ENCODE data around the gene MACROD2.

MACROD2 gene

GRCh38 chr20:14800707-14801425 lies 805.5 kb downstream of the MACROD2 start:
- no peaks in the 10 kb centered on the region for H3K9me3 ChIP-seq (ENCODE audit: insufficient read depth, low read length)
- no peak for TF ChIP-seq YY1 (IDR thresholded peaks at IDR 0.05; ENCODE audit: insufficient read depth, insufficient read length)
- no peak for TF ChIP-seq ZNF274 (IDR thresholded peaks at IDR 0.05; ENCODE audit: low read depth, low read length)
- TF ChIP-seq SUZ12 (IDR thresholded peaks at IDR 0.05; ENCODE audit: extremely low read depth, insufficient read depth, insufficient read length): no peak
- H3K36me3 ChIP-seq (ENCODE audit: insufficient read depth, insufficient read length, low read length): no peaks in the 10 kb centered on the region
- DNase-seq (ENCODE audit: low read depth, low spot score): no peak
- no peak overlapping the region for H3K9ac ChIP-seq (ENCODE audit: insufficient read length, low read depth)
- H3K4me3 ChIP-seq (ENCODE audit: insufficient read length, low read depth): no peak overlapping the region
- no peaks in the 10 kb centered on the region for H3K27me3 ChIP-seq (ENCODE audit: insufficient read depth, insufficient read length)
- H3K4me1 ChIP-seq (ENCODE audit: insufficient read depth, insufficient read length): no peaks in the 10 kb centered on the region

DNA sequence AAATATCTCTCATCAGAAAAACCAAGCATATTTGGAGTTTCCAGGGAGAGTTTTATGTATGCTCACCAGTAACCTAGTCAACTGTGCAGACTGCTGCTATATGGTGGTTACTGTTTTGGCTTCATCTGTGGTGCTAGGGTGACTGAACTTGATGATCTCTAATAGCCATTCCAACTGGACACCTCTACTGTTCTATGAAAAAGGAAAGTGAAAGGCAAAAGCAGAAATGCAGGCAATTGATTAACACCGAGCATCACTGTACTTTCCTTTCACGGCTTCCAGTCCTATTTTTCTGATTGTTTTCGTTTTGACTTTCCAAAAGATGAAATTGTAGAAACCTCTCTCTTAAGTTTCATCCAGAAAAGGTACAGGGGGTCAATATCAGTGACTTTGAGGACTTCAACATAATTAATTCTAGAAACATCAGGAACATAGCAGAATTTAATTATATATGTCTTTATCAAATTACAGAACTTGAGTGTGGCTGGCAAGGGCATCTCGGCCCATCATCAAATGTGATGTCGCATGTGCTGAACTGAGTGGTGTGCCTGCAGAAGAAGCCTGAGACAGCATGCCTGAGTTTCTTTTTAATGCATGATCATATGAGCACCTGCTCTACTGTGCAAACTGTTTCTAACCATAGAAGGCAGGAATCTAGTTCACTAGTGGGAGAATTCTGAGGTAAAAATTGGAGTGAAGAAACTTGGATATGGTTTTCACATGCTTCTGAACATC lies 806.4 kb downstream of the MACROD2 start:
- TF ChIP-seq ZNF274 (IDR thresholded peaks at IDR 0.05; ENCODE audit: low read depth, low read length) (no peak), YY1 (IDR thresholded peaks at IDR 0.05; ENCODE audit: insufficient read depth, insufficient read length) (no peak), SUZ12 (IDR thresholded peaks at IDR 0.05; ENCODE audit: extremely low read depth, insufficient read depth, insufficient read length) (no peak)
- H3K27me3 ChIP-seq (ENCODE audit: insufficient read depth, insufficient read length): no peaks in the 10 kb centered on the region
- DNase-seq (ENCODE audit: low read depth, low spot score): no peak
- H3K4me3 ChIP-seq (ENCODE audit: insufficient read length, low read depth): no peak overlapping the region
- H3K36me3 ChIP-seq (ENCODE audit: insufficient read depth, insufficient read length, low read length): no peaks in the 10 kb centered on the region
- no peak overlapping the region for H3K9ac ChIP-seq (ENCODE audit: insufficient read length, low read depth)
- peaks cover 1% of the 10 kb centered on the region; the same call in 1 of the 2 replicates for H3K9me3 ChIP-seq (ENCODE audit: insufficient read depth, low read length)
- H3K4me1 ChIP-seq (ENCODE audit: insufficient read depth, insufficient read length): no peaks in the 10 kb centered on the region

GRCh38 chr20:14807224-14807623 lies 811.9 kb downstream of the MACROD2 start:
- DNase-seq (ENCODE audit: low read depth, low spot score): no peak
- no peak overlapping the region for H3K4me3 ChIP-seq (ENCODE audit: insufficient read length, low read depth)

DNA sequence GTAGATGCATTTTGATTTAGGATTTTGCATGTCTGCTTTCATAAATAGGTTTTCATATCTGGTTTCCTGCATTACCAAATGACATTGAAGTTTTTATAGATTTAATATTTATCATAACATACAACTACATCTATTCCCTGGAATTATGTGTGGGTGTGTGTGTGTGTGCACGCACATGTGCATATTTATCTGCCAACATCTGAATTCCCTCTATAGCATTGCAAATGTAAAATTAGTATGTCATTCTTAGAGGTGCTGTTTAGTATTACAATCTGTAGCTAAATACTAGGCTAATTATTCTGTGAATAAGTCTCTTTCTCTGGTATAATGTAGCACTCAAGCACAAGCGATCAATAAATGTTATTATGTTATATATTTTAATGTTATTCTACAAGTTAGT lies 820.0 kb downstream of the MACROD2 start:
- Histone ChIP-seq H3K36me3 (ENCODE audit: insufficient read depth, insufficient read length, low read length) (no peaks in the 10 kb centered on the region), H3K27me3 (ENCODE audit: insufficient read depth, insufficient read length) (no peaks in the 10 kb centered on the region), H3K9me3 (ENCODE audit: insufficient read depth, low read length) (no peaks in the 10 kb centered on the region), H3K4me3 (ENCODE audit: insufficient read length, low read depth) (no peak overlapping the region), H3K4me1 (ENCODE audit: insufficient read depth, insufficient read length) (no peaks in the 10 kb centered on the region), H3K9ac (ENCODE audit: insufficient read length, low read depth) (no peak overlapping the region)
- no peak for DNase-seq (ENCODE audit: low read depth, low spot score)
- TF ChIP-seq YY1 (IDR thresholded peaks at IDR 0.05; ENCODE audit: insufficient read depth, insufficient read length): no peak
- TF ChIP-seq SUZ12 (IDR thresholded peaks at IDR 0.05; ENCODE audit: extremely low read depth, insufficient read depth, insufficient read length): no peak
- no peak for TF ChIP-seq ZNF274 (IDR thresholded peaks at IDR 0.05; ENCODE audit: low read depth, low read length)

More at GRCh38 chr20:14807224-14807623, 811.9 kb downstream of the MACROD2 start:
- Histone ChIP-seq H3K9ac (ENCODE audit: insufficient read length, low read depth) (no peak overlapping the region), H3K9me3 (ENCODE audit: insufficient read depth, low read length) (peaks cover 10% of the 10 kb centered on the region; the same call in 1 of the 2 replicates), H3K36me3 (ENCODE audit: insufficient read depth, insufficient read length, low read length) (no peaks in the 10 kb centered on the region), H3K27me3 (ENCODE audit: insufficient read depth, insufficient read length) (no peaks in the 10 kb centered on the region), H3K4me1 (ENCODE audit: insufficient read depth, insufficient read length) (no peaks in the 10 kb centered on the region)
- no peak for TF ChIP-seq ZNF274 (IDR thresholded peaks at IDR 0.05; ENCODE audit: low read depth, low read length)
- no peak for TF ChIP-seq SUZ12 (IDR thresholded peaks at IDR 0.05; ENCODE audit: extremely low read depth, insufficient read depth, insufficient read length)
- TF ChIP-seq YY1 (IDR thresholded peaks at IDR 0.05; ENCODE audit: insufficient read depth, insufficient read length): no peak

GRCh38 chr20:14816471-14816870 lies 821.2 kb downstream of the MACROD2 start:
- no peak overlapping the region for H3K4me3 ChIP-seq (ENCODE audit: insufficient read length, low read depth)
- H3K27me3 ChIP-seq (ENCODE audit: insufficient read depth, insufficient read length): no peaks in the 10 kb centered on the region
- TF ChIP-seq SUZ12 (IDR thresholded peaks at IDR 0.05; ENCODE audit: extremely low read depth, insufficient read depth, insufficient read length): no peak
- TF ChIP-seq YY1 (IDR thresholded peaks at IDR 0.05; ENCODE audit: insufficient read depth, insufficient read length): no peak
- no peak for TF ChIP-seq ZNF274 (IDR thresholded peaks at IDR 0.05; ENCODE audit: low read depth, low read length)
- DNase-seq (ENCODE audit: low read depth, low spot score): no peak
- H3K9ac ChIP-seq (ENCODE audit: insufficient read length, low read depth): no peak overlapping the region
- no peaks in the 10 kb centered on the region for H3K9me3 ChIP-seq (ENCODE audit: insufficient read depth, low read length)
- H3K4me1 ChIP-seq (ENCODE audit: insufficient read depth, insufficient read length): no peaks in the 10 kb centered on the region
- H3K36me3 ChIP-seq (ENCODE audit: insufficient read depth, insufficient read length, low read length): no peaks in the 10 kb centered on the region

- H3K4me3 ChIP-seq (ENCODE audit: insufficient read length, low read depth): no peak overlapping the region
- no peaks in the 10 kb centered on the region for H3K9me3 ChIP-seq (ENCODE audit: insufficient read depth, low read length)
- H3K27me3 ChIP-seq (ENCODE audit: insufficient read depth, insufficient read length): no peaks in the 10 kb centered on the region
- H3K9ac ChIP-seq (ENCODE audit: insufficient read length, low read depth): no peak overlapping the region
- no peaks in the 10 kb centered on the region for H3K4me1 ChIP-seq (ENCODE audit: insufficient read depth, insufficient read length)
- no peaks in the 10 kb centered on the region for H3K36me3 ChIP-seq (ENCODE audit: insufficient read depth, insufficient read length, low read length)
- DNase-seq (ENCODE audit: low read depth, low spot score): no peak
- no peak for TF ChIP-seq ZNF274 (IDR thresholded peaks at IDR 0.05; ENCODE audit: low read depth, low read length)
- no peak for TF ChIP-seq YY1 (IDR thresholded peaks at IDR 0.05; ENCODE audit: insufficient read depth, insufficient read length)
- TF ChIP-seq SUZ12 (IDR thresholded peaks at IDR 0.05; ENCODE audit: extremely low read depth, insufficient read depth, insufficient read length): no peak
Measured at GRCh38 chr20:14817101-14817500, 821.8 kb downstream of the MACROD2 start.

GRCh38 chr20:14820771-14821170 lies 825.5 kb downstream of the MACROD2 start:
- TF ChIP-seq SUZ12 (IDR thresholded peaks at IDR 0.05; ENCODE audit: extremely low read depth, insufficient read depth, insufficient read length): no peak
- no peak for TF ChIP-seq YY1 (IDR thresholded peaks at IDR 0.05; ENCODE audit: insufficient read depth, insufficient read length)
- no peak for TF ChIP-seq ZNF274 (IDR thresholded peaks at IDR 0.05; ENCODE audit: low read depth, low read length)
- no peak overlapping the region for H3K9ac ChIP-seq (ENCODE audit: insufficient read length, low read depth)
- H3K9me3 ChIP-seq (ENCODE audit: insufficient read depth, low read length): no peaks in the 10 kb centered on the region
- no peak overlapping the region for H3K4me3 ChIP-seq (ENCODE audit: insufficient read length, low read depth)
- no peaks in the 10 kb centered on the region for H3K27me3 ChIP-seq (ENCODE audit: insufficient read depth, insufficient read length)
- DNase-seq (ENCODE audit: low read depth, low spot score): no peak
- no peaks in the 10 kb centered on the region for H3K36me3 ChIP-seq (ENCODE audit: insufficient read depth, insufficient read length, low read length)
- H3K4me1 ChIP-seq (ENCODE audit: insufficient read depth, insufficient read length): no peaks in the 10 kb centered on the region
